Motor neuron (in vitro differentiated cells): ENCODE data around the gene ALDH18A1. TPM values are rescaled to one million over a fixed set of nuclear protein-coding genes. Genes with fewer than 3 reads are reported as not detected.

Source experiments
- ATAC-seq, 8 experiments: fragments of 200-7000 bp; cut with Tn5 transposase; replicated peaks in 6 of 8; 2 replicates each; pipeline ENCODE4 v1.8.0; 2021; ENCODE audit warnings: mild to moderate bottlenecking in 8 of 8, moderate library complexity in 8 of 8
- H3K27ac ChIP-seq, 2 donors: fragments of 250-450 bp; sonication (Bioruptor Pico); 2 replicates each; pipeline ENCODE4 v1.9.0; 2021; ENCODE audit warnings: antibody characterized with exemption in 2 of 2, mild to moderate bottlenecking in 2 of 2, moderate library complexity in 1 of 2
- H3K4me1 ChIP-seq, 2 donors: fragments of 250-450 bp; sonication (Bioruptor Pico); replicated peaks in 1 of 2; 2 replicates each; pipeline ENCODE4 v1.6.1; 2021; ENCODE audit warnings: antibody characterized with exemption in 2 of 2, mild to moderate bottlenecking in 2 of 2, moderate library complexity in 1 of 2
- H3K4me3 ChIP-seq, 5 donors: fragments of 250-450 bp; sonication (Bioruptor Pico); 2 replicates each; pipeline ENCODE4 v1.9.0; 2021; ENCODE audit warnings: antibody characterized with exemption in 5 of 5, mild to moderate bottlenecking in 5 of 5, moderate library complexity in 4 of 5
- WGBS, 10 experiments: fragments of 450-650 bp; shearing (Covaris generic); methylation state at CpG; one replicate each; pipeline ENCODE4 v1.0.0; 2022; 5-methylcytosine and 5-hydroxymethylcytosine counted together
- in situ Hi-C, 9 experiments: fragments of 400-800 bp; cut with MboI; loops; one replicate each; pipeline ENCODE4 v1.15.0; 2021; ENCODE audit warnings: low sequenced_read_pairs in 9 of 9, low pct_unique_long_range_greater_than_20kb in 2 of 9; ENCODE audit not compliant: unreplicated experiment in 9 of 9
- total RNA-seq, 8 experiments: library from RNA; unstranded; fragments of 300-600 nt; gene quantifications; 2 replicates each; pipeline versions ENCODE4 v1.2.3 to v1.2.4, GENCODE V29; 2022

Gene ALDH18A1
- total RNA-seq, 8 experiments from 2014 or later = 45.0 to 84.0 (median 65.6) TPM

GRCh38 chr10:95604630-95605029, 51.9 kb downstream of the ALDH18A1 start:
- no peak overlapping the region for H3K27ac ChIP-seq
- no peak overlapping the region for H3K4me3 ChIP-seq
- in situ Hi-C loops = loop anchor here in 5 of 9 experiments (5.0 to 25.0 kb wide), 3 partner anchors 167 to 170 kb away; no protein-coding TSS in a partner anchor
- H3K4me1 ChIP-seq = no peaks in the 10 kb centered on the region
- no peak for ATAC-seq

- H3K27ac ChIP-seq = no peak overlapping the region
- no peak overlapping the region for H3K4me3 ChIP-seq
- ATAC-seq = no peak
- 45 to 100% (median 75%) methylated on average over 1 to 6 of the region's 6 CpGs; no CpG with 5 or more reads in 2 of the 10 experiments for WGBS, 10 experiments
- in situ Hi-C loops = loop anchor here in 5 of 9 experiments (5.0 to 25.0 kb wide), 3 partner anchors 165 to 168 kb away; no protein-coding TSS in a partner anchor
- no peaks in the 10 kb centered on the region for H3K4me1 ChIP-seq
Observed at GRCh38 chr10:95602382-95602781, 54.1 kb downstream of the ALDH18A1 start.

GRCh38 chr10:95601116-95601719, 55.3 kb downstream of the ALDH18A1 start:
- in situ Hi-C loops = loop anchor here in 5 of 9 experiments (5.0 to 25.0 kb wide), 3 partner anchors 164 to 166 kb away; no protein-coding TSS in a partner anchor

GRCh38 chr10:95600158-95600557, 56.4 kb downstream of the ALDH18A1 start:
- ATAC-seq = no peak
- WGBS, 10 experiments = 0 to 100% (median 88%) methylated on average over 1 to 3 of the region's 4 CpGs; no CpG with 5 or more reads in 3 of the 10 experiments
- no peak overlapping the region for H3K4me3 ChIP-seq
- H3K4me1 ChIP-seq = no peaks in the 10 kb centered on the region
- in situ Hi-C loops = loop anchor here in 5 of 9 experiments (5.0 to 25.0 kb wide), 3 partner anchors 163 to 165 kb away; no protein-coding TSS in a partner anchor
- H3K27ac ChIP-seq = no peak overlapping the region

More at GRCh38 chr10:95601116-95601719, 55.3 kb downstream of the ALDH18A1 start:
- ATAC-seq = peak; percentile 77 to 99 (median 92)
- Histone ChIP-seq H3K4me3 (no peak overlapping the region), H3K27ac (no peak overlapping the region), H3K4me1 (no peaks in the 10 kb centered on the region)
- 0 to 60% (median 25%) methylated on average over 1 to 5 of the region's 6 CpGs; no CpG with 5 or more reads in 3 of the 10 experiments for WGBS, 10 experiments

- no peak overlapping the region for H3K4me3 ChIP-seq
- H3K4me1 ChIP-seq = no peaks in the 10 kb centered on the region
- no peak overlapping the region for H3K27ac ChIP-seq
- WGBS, 10 experiments = 45 to 100% (median 72%) methylated on average over 1 of the region's 1 CpG; no CpG with 5 or more reads in 2 of the 10 experiments
- in situ Hi-C loops = loop anchor here in 4 of 9 experiments (10.0 to 25.0 kb wide), 2 partner anchors 160 to 163 kb away; no protein-coding TSS in a partner anchor
- ATAC-seq = no peak
Observed at GRCh38 chr10:95597788-95598187, 58.7 kb downstream of the ALDH18A1 start.

GRCh38 chr10:95588025-95588424, 68.5 kb downstream of the ALDH18A1 start:
- no peaks in the 10 kb centered on the region for H3K4me1 ChIP-seq
- H3K4me3 ChIP-seq = no peak overlapping the region
- ATAC-seq = peak in 2 of 8 experiments; percentile 83 to 91
- in situ Hi-C loops = loop anchor here in 3 of 9 experiments (25.0 kb wide), 1 partner anchor 151 kb away; no protein-coding TSS in a partner anchor
- H3K27ac ChIP-seq = no peak overlapping the region
- 13 to 92% (median 50%) methylated on average over 1 of the region's 1 CpG; no CpG with 5 or more reads in 7 of the 10 experiments for WGBS, 10 experiments

- H3K4me3 ChIP-seq = no peak overlapping the region
- 0 to 100% (median 80%) methylated on average over 1 to 2 of the region's 2 CpGs; no CpG with 5 or more reads in 3 of the 10 experiments for WGBS, 10 experiments
- no peaks in the 10 kb centered on the region for H3K4me1 ChIP-seq
- peak in 3 of 8 experiments; percentile 36 to 84 (median 65) for ATAC-seq
- in situ Hi-C loops = loop anchor here in 3 of 9 experiments (25.0 kb wide), 1 partner anchor 143 kb away; no protein-coding TSS in a partner anchor
- no peak overlapping the region for H3K27ac ChIP-seq
Observed at GRCh38 chr10:95579835-95580535, 76.5 kb downstream of the ALDH18A1 start.

GRCh38 chr10:95579292-95579691, 77.2 kb downstream of the ALDH18A1 start:
- in situ Hi-C loops = loop anchor here in 3 of 9 experiments (25.0 kb wide), 1 partner anchor 142 kb away; no protein-coding TSS in a partner anchor
- Histone ChIP-seq H3K4me1 (no peaks in the 10 kb centered on the region), H3K4me3 (no peak overlapping the region), H3K27ac (no peak overlapping the region)
- ATAC-seq = peak in 3 of 8 experiments; percentile 19 to 87 (median 56)
- 63 to 100% (median 91%) methylated on average over 1 of the region's 1 CpG; no CpG with 5 or more reads in 7 of the 10 experiments for WGBS, 10 experiments

- Histone ChIP-seq H3K27ac (no peak overlapping the region), H3K4me3 (no peak overlapping the region), H3K4me1 (peaks cover 5 to 6% of the 10 kb centered on the region in 2 donors)
- peak in 1 of 8 experiments; percentile 27 for ATAC-seq
- 57 to 100% (median 75%) methylated on average over 1 to 2 of the region's 2 CpGs; no CpG with 5 or more reads in 2 of the 10 experiments for WGBS, 10 experiments
- in situ Hi-C loops = loop anchor here in 3 of 9 experiments (25.0 kb wide), 1 partner anchor 141 kb away; no protein-coding TSS in a partner anchor
Observed at GRCh38 chr10:95578619-95579018, 77.9 kb downstream of the ALDH18A1 start.

- in situ Hi-C loops = loop anchor here in 3 of 9 experiments (25.0 kb wide), 1 partner anchor 138 kb away; no protein-coding TSS in a partner anchor
- WGBS, 10 experiments = 0 to 100% (median 64%) methylated on average over 1 to 9 of the region's 11 CpGs; no CpG with 5 or more reads in 2 of the 10 experiments
- ATAC-seq = no peak
- Histone ChIP-seq H3K4me3 (no peak overlapping the region), H3K4me1 (peaks cover 13 to 14% of the 10 kb centered on the region in 2 donors), H3K27ac (no peak overlapping the region)
Observed at GRCh38 chr10:95574649-95575365, 81.7 kb downstream of the ALDH18A1 start.

GRCh38 chr10:95573964-95574604, 82.4 kb downstream of the ALDH18A1 start:
- H3K4me3 ChIP-seq = no peak overlapping the region
- peak in 3 of 8 experiments; percentile 21 to 73 (median 56) for ATAC-seq
- in situ Hi-C loops = no loop called here
- no peak overlapping the region for H3K27ac ChIP-seq
- 20 to 92% (median 56%) methylated on average over 1 to 6 of the region's 6 CpGs for WGBS, 10 experiments
- peaks cover 13 to 14% of the 10 kb centered on the region in 2 donors for H3K4me1 ChIP-seq

- in situ Hi-C loops = no loop called here
- Histone ChIP-seq H3K4me1 (peaks cover 13 to 14% of the 10 kb centered on the region in 2 donors), H3K27ac (no peak overlapping the region), H3K4me3 (no peak overlapping the region)
- WGBS, 10 experiments = 50 to 100% (median 83%) methylated on average over 1 to 3 of the region's 3 CpGs; no CpG with 5 or more reads in 2 of the 10 experiments
- ATAC-seq = peak in 3 of 8 experiments; percentile 25 to 51 (median 31)
Observed at GRCh38 chr10:95573527-95573926, 83.0 kb downstream of the ALDH18A1 start.
